Progenitor cell of endocrine pancreas (in vitro differentiated cells): ENCODE data around the gene SURF6. TPM values are rescaled to one million over a fixed set of nuclear protein-coding genes. Genes with fewer than 3 reads are reported as not detected.

ENCODE experiments used
- DNase-seq: peaks from one replicate; pipeline ENCODE4 v3.0.0; 2021; ENCODE audit warnings: low spot score; ENCODE audit not compliant: unreplicated experiment
- H3K27ac Mint-ChIP-seq: 2 replicates; pipeline ENCODE4 v1.8.0; 2021; ENCODE audit warnings: mild to moderate bottlenecking, moderate library complexity, mixed read lengths
- H3K27me3 Mint-ChIP-seq: 2 replicates; pipeline ENCODE4 v1.8.0; 2021; ENCODE audit warnings: mixed read lengths
- H3K36me3 Mint-ChIP-seq: 2 replicates; pipeline ENCODE4 v1.8.0; 2022; ENCODE audit warnings: mixed read lengths; ENCODE audit not compliant: insufficient read depth
- H3K4me1 Mint-ChIP-seq: 2 replicates; pipeline ENCODE4 v1.8.0; 2021; ENCODE audit warnings: low read depth, mixed read lengths
- H3K4me3 Mint-ChIP-seq: 2 replicates; pipeline ENCODE4 v1.8.0; 2021; ENCODE audit warnings: low read depth, mild to moderate bottlenecking, moderate library complexity, mixed read lengths
- H3K9me3 Mint-ChIP-seq: 2 replicates; pipeline ENCODE4 v1.8.0; 2021; ENCODE audit warnings: low read depth, mixed read lengths
- CTCF ChIP-seq: fragments of 200-600 bp; sonication (generic); IDR thresholded peaks from one replicate; pipeline ENCODE4 v1.5.0; 2021; ENCODE audit warnings: antibody characterized with exemption, mild to moderate bottlenecking; ENCODE audit not compliant: unreplicated experiment
- total RNA-seq: library from RNA; stranded (reverse); gene quantifications from 2 replicates; pipeline ENCODE4 v1.2.1, GENCODE V29; 2021

Gene SURF6
- total RNA-seq, 1 donor from 2014 or later, result 23.1 TPM

- peaks cover 20% of the 10 kb centered on the region for H3K36me3 Mint-ChIP-seq
These were observed 2.4 kb downstream of the SURF6 start for GRCh38 chr9:133333566-133333965.

DNA sequence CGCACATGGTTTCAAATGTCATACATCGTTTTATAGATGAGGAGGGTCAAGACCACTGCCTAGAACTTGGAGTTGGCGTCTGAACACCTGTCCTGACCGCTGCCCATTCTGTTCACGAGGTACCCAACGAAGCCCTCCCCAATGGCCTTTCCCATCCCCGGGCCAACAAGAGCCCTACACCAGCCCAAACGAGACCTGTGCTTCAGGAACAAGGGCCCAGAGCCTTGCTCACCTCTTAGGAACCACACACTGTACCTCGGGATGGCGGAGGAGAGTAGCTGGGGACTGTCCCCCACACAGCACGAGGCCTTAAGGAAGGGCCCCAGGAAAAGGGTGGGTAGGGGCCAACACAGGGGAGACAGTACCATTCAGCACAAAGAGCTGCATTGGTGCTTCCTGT, 3.0 kb downstream of the SURF6 start:
- Mint-ChIP-seq H3K27ac (no peak overlapping the region), H3K4me1 (peaks cover 8% of the 10 kb centered on the region), H3K36me3 (peaks cover 23% of the 10 kb centered on the region), H3K4me3 (no peak overlapping the region), H3K9me3 (peaks cover 9% of the 10 kb centered on the region), H3K27me3 (no peaks in the 10 kb centered on the region)
- DNase-seq, result no peak
- no peak for TF ChIP-seq CTCF

More at GRCh38 chr9:133333566-133333965, 2.4 kb downstream of the SURF6 start:
- no peak for DNase-seq
- H3K27me3 Mint-ChIP-seq, result no peaks in the 10 kb centered on the region
- peaks cover 8% of the 10 kb centered on the region for H3K4me1 Mint-ChIP-seq
- TF ChIP-seq CTCF, result no peak
- no peak overlapping the region for H3K4me3 Mint-ChIP-seq
- no peak overlapping the region for H3K27ac Mint-ChIP-seq
- H3K9me3 Mint-ChIP-seq, result peaks cover 6% of the 10 kb centered on the region

- Mint-ChIP-seq H3K27ac (no peak overlapping the region), H3K4me1 (peaks cover 8% of the 10 kb centered on the region), H3K27me3 (no peaks in the 10 kb centered on the region), H3K4me3 (no peak overlapping the region), H3K9me3 (peaks cover 9% of the 10 kb centered on the region), H3K36me3 (peaks cover 23% of the 10 kb centered on the region)
- TF ChIP-seq CTCF, result no peak
- no peak for DNase-seq
These were observed 3.6 kb downstream of the SURF6 start for GRCh38 chr9:133332381-133332730.

DNA sequence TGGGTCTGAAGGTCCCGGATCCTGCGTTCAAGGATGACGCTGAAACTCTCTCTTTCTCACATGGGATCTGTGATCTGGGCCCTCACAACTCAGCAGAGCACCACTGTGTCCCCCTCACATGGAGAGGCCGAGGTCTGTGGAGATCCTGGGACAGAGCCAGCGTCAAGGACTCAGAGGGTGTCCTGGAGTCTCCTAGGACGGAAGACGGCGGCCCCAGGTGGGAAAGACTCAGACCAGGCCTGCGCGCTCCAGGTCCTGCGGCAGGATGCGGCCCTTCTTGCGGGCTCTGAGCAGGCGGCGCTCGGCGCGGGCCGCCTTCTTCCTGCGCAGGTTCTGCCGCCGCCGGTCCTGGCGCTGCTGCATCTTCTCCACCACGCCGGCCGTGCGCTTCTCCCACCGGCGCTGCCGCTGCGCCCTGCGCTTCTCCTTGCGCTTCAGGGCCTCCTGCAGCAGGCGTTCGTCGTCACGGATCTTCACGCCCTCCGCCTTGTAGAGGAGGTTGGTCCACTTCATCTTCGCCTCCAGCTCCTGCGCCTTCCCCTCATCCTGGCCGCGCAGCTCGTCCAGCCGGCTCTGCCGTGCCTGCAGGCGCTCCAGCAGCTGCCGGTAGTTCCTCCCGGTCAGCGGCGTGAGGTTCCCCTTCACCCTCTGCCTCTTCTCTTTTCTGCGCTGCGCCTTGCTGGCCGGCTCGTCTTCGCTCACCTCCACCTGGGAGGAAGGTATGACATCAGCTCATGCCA, 4.2 kb downstream of the SURF6 start:
- H3K4me1 Mint-ChIP-seq, result peaks cover 8% of the 10 kb centered on the region
- H3K36me3 Mint-ChIP-seq, result peaks cover 23% of the 10 kb centered on the region
- no peak for DNase-seq
- H3K27me3 Mint-ChIP-seq, result no peaks in the 10 kb centered on the region
- peaks cover 9% of the 10 kb centered on the region for H3K9me3 Mint-ChIP-seq
- H3K4me3 Mint-ChIP-seq, result no peak overlapping the region
- H3K27ac Mint-ChIP-seq, result no peak overlapping the region
- no peak for TF ChIP-seq CTCF

GRCh38 chr9:133331221-133331620, 4.8 kb downstream of the SURF6 start:
- peaks cover 23% of the 10 kb centered on the region for H3K36me3 Mint-ChIP-seq
- no peak overlapping the region for H3K4me3 Mint-ChIP-seq
- no peak overlapping the region for H3K27ac Mint-ChIP-seq
- DNase-seq, result no peak
- peaks cover 9% of the 10 kb centered on the region for H3K9me3 Mint-ChIP-seq
- no peak for TF ChIP-seq CTCF
- peaks cover 6% of the 10 kb centered on the region for H3K4me1 Mint-ChIP-seq
- H3K27me3 Mint-ChIP-seq, result no peaks in the 10 kb centered on the region
